Stimulated activated CD8-positive, alpha-beta memory T cell treated with anti-CD3 and anti-CD28 coated beads, Interleukin-7, amount 100 ng/mL, for 24 hours (primary cell): ENCODE measurements around the gene ITM2B.

Source experiments
- DNase-seq: peaks from one replicate; pipeline ENCODE4 v3.0.0-alpha.2; 2020; ENCODE audit warnings: low read depth

The ITM2B gene

GRCh38 chr13:48263196-48263595, 30.2 kb downstream of the ITM2B start:
- no peak for DNase-seq

- DNase-seq: no peak
Measured at GRCh38 chr13:48264058-48264457, 31.1 kb downstream of the ITM2B start.

GRCh38 chr13:48265217-48265815, 32.3 kb downstream of the ITM2B start:
- DNase-seq: no peak

GRCh38 chr13:48266150-48266549, 33.1 kb downstream of the ITM2B start:
- no peak for DNase-seq

- no peak for DNase-seq
Measured at GRCh38 chr13:48266701-48267639, 34.0 kb downstream of the ITM2B start.

- no peak for DNase-seq
Measured at GRCh38 chr13:48268019-48268418, 35.0 kb downstream of the ITM2B start.

GRCh38 chr13:48273346-48273745, 40.3 kb downstream of the ITM2B start:
- DNase-seq: no peak

GRCh38 chr13:48275507-48275906, 42.5 kb downstream of the ITM2B start:
- DNase-seq: no peak

- DNase-seq: no peak
Measured at GRCh38 chr13:48278806-48279205, 45.8 kb downstream of the ITM2B start.

- no peak for DNase-seq
Measured at GRCh38 chr13:48281556-48281955, 48.5 kb downstream of the ITM2B start.

- DNase-seq: no peak
Measured at GRCh38 chr13:48291730-48292129, 58.7 kb downstream of the ITM2B start.

- no peak for DNase-seq
Measured at GRCh38 chr13:48292650-48293049, 59.6 kb downstream of the ITM2B start.

GRCh38 chr13:48294653-48295052, 61.6 kb downstream of the ITM2B start:
- DNase-seq: no peak

GRCh38 chr13:48295271-48295670, 62.3 kb downstream of the ITM2B start:
- DNase-seq: no peak

GRCh38 chr13:48296528-48296927, 63.5 kb downstream of the ITM2B start:
- DNase-seq: no peak

GRCh38 chr13:48297131-48297786, 64.3 kb downstream of the ITM2B start:
- no peak for DNase-seq

- no peak for DNase-seq
Measured at GRCh38 chr13:48299591-48299990, 66.6 kb downstream of the ITM2B start.

- DNase-seq: no peak
Measured at GRCh38 chr13:48302871-48303358, 69.9 kb downstream of the ITM2B start.

GRCh38 chr13:48303359-48304142, 70.5 kb downstream of the ITM2B start, which contains the start of gene RB1:
RB1 (plus strand) TSS chr13:48303751; CDS start chr13:48303913, 162 bp downstream.
- DNase-seq: peak; percentile 77

GRCh38 chr13:48304143-48304876, 71.3 kb downstream of the ITM2B start:
- DNase-seq: no peak

- DNase-seq: no peak
Measured at GRCh38 chr13:48311223-48311622, 78.2 kb downstream of the ITM2B start.
